B cell (primary cell): ENCODE measurements around the gene HDAC9. TPM values are rescaled to one million over a fixed set of nuclear protein-coding genes. Genes with fewer than 3 reads are reported as not detected.

ENCODE experiments used
- ATAC-seq: fragments of 200-7000 bp; cut with Tn5 transposase; one replicate; pipeline ENCODE4 v1.10.0; 2021; ENCODE audit warnings: low read depth, mild to moderate bottlenecking, moderate number of reproducible peaks, moderate library complexity
- CTCF ChIA-PET: fragments of 350-600 bp; sonication (Branson Sonifier 250); formaldehyde crosslinking; loops from one replicate; lab custom pipeline; 2021; ENCODE audit warnings: antibody characterized with exemption, inconsistent platforms; lab: Charles Lee
- POLR2A ChIA-PET: fragments of 350-600 bp; sonication (Branson Sonifier 250); formaldehyde crosslinking; loops from one replicate; lab custom pipeline; 2021; ENCODE audit warnings: antibody characterized with exemption; lab: Charles Lee
- DNase-seq: peaks from one replicate; pipeline ENCODE4 v3.0.0; 2013
- H2AFZ ChIP-seq: 2 replicates; pipeline ENCODE4 v1.6.1; 2012; ENCODE audit warnings: mild to moderate bottlenecking, low read depth, low read length; ENCODE audit not compliant: insufficient read depth, poor library complexity, severe bottlenecking
- H3K27ac ChIP-seq, 2 donors: 1 replicate in 1 of 2; 2 replicates in 1 of 2; pipeline ENCODE4 v1.5.1; 2012 to 2013; ENCODE audit warnings: low read length in 2 of 2, mild to moderate bottlenecking in 2 of 2, moderate library complexity in 1 of 2
- H3K27me3 ChIP-seq, 4 experiments: fragments of 200-600 bp in 1 of 4; sonication (generic) in 1 of 4; replicated peaks in 1 of 4; 1 replicate in 2 of 4; 2 replicates in 2 of 4; pipeline versions ENCODE4 v1.6.1 to v1.7.0; 2013 to 2016; ENCODE audit warnings: low read length in 3 of 4, mild to moderate bottlenecking in 2 of 4, mixed read lengths in 1 of 4, moderate library complexity in 1 of 4; ENCODE audit not compliant: insufficient read depth in 4 of 4, control insufficient read depth in 3 of 4; ENCODE audit errors: control extremely low read depth in 1 of 4
- H3K36me3 ChIP-seq, 2 experiments: replicated peaks in 1 of 2; 1 replicate in 1 of 2; 2 replicates in 1 of 2; pipeline versions ENCODE4 v1.6.1 to v1.7.1; 2013; ENCODE audit warnings: low read length in 1 of 2; ENCODE audit not compliant: insufficient read depth in 2 of 2, control insufficient read depth in 1 of 2; ENCODE audit errors: control extremely low read depth in 1 of 2, extremely low read depth in 1 of 2
- H3K4me1 ChIP-seq, 2 donors: fragments of 200-600 bp in 1 of 2; sonication (generic) in 1 of 2; 1 replicate in 1 of 2; 2 replicates in 1 of 2; pipeline versions ENCODE4 v1.5.1 to v1.6.1; 2013 to 2017; ENCODE audit warnings: low read length in 2 of 2; ENCODE audit not compliant: control insufficient read depth in 2 of 2, insufficient read depth in 2 of 2
- H3K4me2 ChIP-seq: replicated peaks from 2 replicates; pipeline ENCODE3; 2012; ENCODE audit warnings: mild to moderate bottlenecking, low read depth, low read length; ENCODE audit not compliant: poor library complexity, severe bottlenecking
- H3K4me3 ChIP-seq, 5 experiments: fragments of 200-600 bp in 1 of 5; sonication (generic) in 1 of 5; 1 replicate in 3 of 5; 2 replicates in 2 of 5; pipeline versions ENCODE4 v1.5.1 to v1.7.0; 2011 to 2016; ENCODE audit warnings: low read length in 4 of 5, mild to moderate bottlenecking in 4 of 5, low read depth in 2 of 5, control low read depth in 1 of 5, moderate library complexity in 1 of 5; ENCODE audit not compliant: insufficient read depth in 1 of 5; ENCODE audit errors: control extremely low read depth in 1 of 5, extremely low read depth in 1 of 5
- H3K79me2 ChIP-seq: fragments of 200-600 bp; sonication (generic); one replicate; pipeline ENCODE4 v1.6.0; 2016; ENCODE audit warnings: low read length; ENCODE audit not compliant: control insufficient read depth, insufficient read depth
- H3K9ac ChIP-seq: fragments of 200-600 bp; sonication (generic); 2 replicates; pipeline ENCODE4 v1.6.1; 2017; ENCODE audit warnings: mild to moderate bottlenecking, low read length, moderate library complexity
- H3K9me3 ChIP-seq, 3 donors: one replicate each; pipeline versions ENCODE4 v1.6.1 to v1.7.1; 2013; ENCODE audit warnings: low read length in 2 of 3; ENCODE audit not compliant: control insufficient read depth in 2 of 3, insufficient read depth in 1 of 3; ENCODE audit errors: control extremely low read depth in 1 of 3
- H4K20me1 ChIP-seq: 2 replicates; pipeline ENCODE4 v1.6.0; 2012; ENCODE audit warnings: mild to moderate bottlenecking, low read length; ENCODE audit not compliant: insufficient read depth, control insufficient read depth, poor library complexity, severe bottlenecking
- H3K27ac Mint-ChIP-seq: one replicate; pipeline ENCODE4 v1.8.0; 2021; ENCODE audit warnings: mixed read lengths
- H3K27me3 Mint-ChIP-seq: one replicate; pipeline ENCODE4 v1.8.0; 2021; ENCODE audit warnings: mixed read lengths
- H3K4me1 Mint-ChIP-seq: one replicate; pipeline ENCODE4 v1.8.0; 2021; ENCODE audit warnings: mixed read lengths
- H3K4me3 Mint-ChIP-seq: one replicate; pipeline ENCODE4 v1.8.0; 2021; ENCODE audit warnings: mixed read lengths
- H3K9me3 Mint-ChIP-seq: one replicate; pipeline ENCODE4 v1.8.0; 2022; ENCODE audit warnings: mixed read lengths; ENCODE audit not compliant: insufficient read depth
- EZH2 ChIP-seq: IDR thresholded peaks from 2 replicates; pipeline ENCODE4 v1.6.1; 2012; ENCODE audit warnings: borderline replicate concordance, low read depth, mild to moderate bottlenecking, moderate library complexity, low read length; ENCODE audit not compliant: insufficient read depth, poor library complexity, severe bottlenecking
- WGBS: methylation state at CpG from one replicate; pipeline ENCODE4 v1.1.5; 2013; ENCODE audit warnings: missing lambda C conversion rate; ENCODE audit not compliant: insufficient coverage; 5-methylcytosine and 5-hydroxymethylcytosine counted together
- intact Hi-C: fragments of 100-400 bp; cut with micrococcal nuclease; formaldehyde crosslinking; loops from one replicate; pipeline ENCODE4 v1.10.0; 2022
- polyA plus RNA-seq: library from polyadenylated mRNA; depleted of rRNA; stranded (reverse); fragments of >200 nt; gene quantifications from 2 replicates; pipeline ENCODE4 v1.2.3, GENCODE V29; 2012
- total RNA-seq, 2 donors: library from RNA; stranded (reverse); fragments of 120-200 nt in 1 of 2; gene quantifications; 1 replicate in 1 of 2; 2 replicates in 1 of 2; pipeline versions ENCODE4 v1.2.3 to v1.2.4, GENCODE V29; 2013 to 2022
- TF ChIP-seq, protein P1 (sequence below): fragments of 200-600 bp; IDR thresholded peaks from one replicate; pipeline ENCODE4 v1.8.0; 2022; ENCODE audit warnings: antibody characterized with exemption, mild to moderate bottlenecking

The HDAC9 gene
- total and polyA plus RNA-seq, 2 donors (not counting 1 experiment from before 2014, with no cell fraction given) = 49.1 to 64.8 TPM

- CTCF ChIA-PET = interaction anchor here (1.3 kb wide), 1 partner anchor 73 kb away, joined by 3 read pairs; no protein-coding TSS in a partner anchor
- H3K27ac ChIP-seq = no peak overlapping the region
- ATAC-seq (no peak), DNase-seq (no peak)
- H3K9me3 ChIP-seq = peaks cover 0 to 7% (median 0%) of the 10 kb centered on the region in 3 donors
- POLR2A ChIA-PET = no interaction called here
- no peaks in the 10 kb centered on the region for H4K20me1 ChIP-seq
- H3K27me3 ChIP-seq = no peaks in the 10 kb centered on the region
- H3K4me3 Mint-ChIP-seq = no peak overlapping the region
- H3K27ac Mint-ChIP-seq = no peak overlapping the region
- H3K36me3 ChIP-seq = no peaks in the 10 kb centered on the region
- intact Hi-C loops = no loop called here
- H3K4me3 ChIP-seq = no peak overlapping the region
- no peak overlapping the region for H3K9ac ChIP-seq
- no peaks in the 10 kb centered on the region for H3K79me2 ChIP-seq
- H3K4me1 Mint-ChIP-seq = peaks cover 17% of the 10 kb centered on the region
- H3K4me1 ChIP-seq = peaks cover 0 to 6% of the 10 kb centered on the region in 2 donors
- H2AFZ ChIP-seq = no peak overlapping the region
- H3K9me3 Mint-ChIP-seq = no peaks in the 10 kb centered on the region
- TF ChIP-seq EZH2 = no peak
- TF ChIP-seq, protein P1, sequence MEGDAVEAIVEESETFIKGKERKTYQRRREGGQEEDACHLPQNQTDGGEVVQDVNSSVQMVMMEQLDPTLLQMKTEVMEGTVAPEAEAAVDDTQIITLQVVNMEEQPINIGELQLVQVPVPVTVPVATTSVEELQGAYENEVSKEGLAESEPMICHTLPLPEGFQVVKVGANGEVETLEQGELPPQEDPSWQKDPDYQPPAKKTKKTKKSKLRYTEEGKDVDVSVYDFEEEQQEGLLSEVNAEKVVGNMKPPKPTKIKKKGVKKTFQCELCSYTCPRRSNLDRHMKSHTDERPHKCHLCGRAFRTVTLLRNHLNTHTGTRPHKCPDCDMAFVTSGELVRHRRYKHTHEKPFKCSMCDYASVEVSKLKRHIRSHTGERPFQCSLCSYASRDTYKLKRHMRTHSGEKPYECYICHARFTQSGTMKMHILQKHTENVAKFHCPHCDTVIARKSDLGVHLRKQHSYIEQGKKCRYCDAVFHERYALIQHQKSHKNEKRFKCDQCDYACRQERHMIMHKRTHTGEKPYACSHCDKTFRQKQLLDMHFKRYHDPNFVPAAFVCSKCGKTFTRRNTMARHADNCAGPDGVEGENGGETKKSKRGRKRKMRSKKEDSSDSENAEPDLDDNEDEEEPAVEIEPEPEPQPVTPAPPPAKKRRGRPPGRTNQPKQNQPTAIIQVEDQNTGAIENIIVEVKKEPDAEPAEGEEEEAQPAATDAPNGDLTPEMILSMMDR = no peak
- H3K27me3 Mint-ChIP-seq = no peaks in the 10 kb centered on the region
- no peak overlapping the region for H3K4me2 ChIP-seq
Observed at GRCh38 chr7:18740579-18740988, 245.0 kb downstream of the HDAC9 start.

GRCh38 chr7:18753972-18754610 lies 258.5 kb downstream of the HDAC9 start:
- no CpG with 5 or more reads among the region's 3 CpGs for WGBS
- ATAC-seq = no peak
- no peaks in the 10 kb centered on the region for H3K27me3 Mint-ChIP-seq

More at GRCh38 chr7:18753972-18754610, 258.5 kb downstream of the HDAC9 start:
- DNase-seq = no peak
- no peak overlapping the region for H3K27ac ChIP-seq
- POLR2A ChIA-PET = no interaction called here
- no peaks in the 10 kb centered on the region for H4K20me1 ChIP-seq
- H3K4me2 ChIP-seq = no peak overlapping the region
- H3K9me3 Mint-ChIP-seq = no peaks in the 10 kb centered on the region
- intact Hi-C loops = no loop called here
- no peaks in the 10 kb centered on the region for H3K36me3 ChIP-seq
- H3K9ac ChIP-seq = no peak overlapping the region
- H3K4me1 ChIP-seq = no peaks in the 10 kb centered on the region
- no peaks in the 10 kb centered on the region for H3K79me2 ChIP-seq
- H3K27me3 ChIP-seq = no peaks in the 10 kb centered on the region
- CTCF ChIA-PET = no interaction called here
- H3K4me3 Mint-ChIP-seq = no peak overlapping the region
- H3K4me1 Mint-ChIP-seq = no peaks in the 10 kb centered on the region
- no peak overlapping the region for H3K27ac Mint-ChIP-seq
- no peak overlapping the region for H3K4me3 ChIP-seq
- TF ChIP-seq, protein P1 = no peak
- no peak for TF ChIP-seq EZH2
- H2AFZ ChIP-seq = no peak overlapping the region
- no peaks in the 10 kb centered on the region for H3K9me3 ChIP-seq
